Measurements from ENCODE around the gene SMG6.

Gene SMG6

GRCh38 chr17:2102931-2103809 is 200.4 kb downstream of the SMG6 start:
- no peak for DNase-seq (ENCODE audit: low spot score)

- no peak for DNase-seq (ENCODE audit: low spot score)
Measured at GRCh38 chr17:2101448-2102257, 201.9 kb downstream of the SMG6 start.

- DNase-seq (ENCODE audit: low spot score), result no peak
Measured at GRCh38 chr17:2095536-2095910, 208.1 kb downstream of the SMG6 start.

- no peak for DNase-seq (ENCODE audit: low spot score)
Measured at GRCh38 chr17:2094891-2095535, 208.6 kb downstream of the SMG6 start.

GRCh38 chr17:2093349-2093748 is 210.2 kb downstream of the SMG6 start:
- DNase-seq (ENCODE audit: low spot score), result no peak

- no peak for DNase-seq (ENCODE audit: low spot score)
Measured at GRCh38 chr17:2092253-2092652, 211.3 kb downstream of the SMG6 start.

- DNase-seq (ENCODE audit: low spot score), result no peak
Measured at GRCh38 chr17:2090804-2091534, 212.6 kb downstream of the SMG6 start.

- no peak for DNase-seq (ENCODE audit: low spot score)
Measured at GRCh38 chr17:2090210-2090641, 213.4 kb downstream of the SMG6 start.

GRCh38 chr17:2089021-2089422 is 214.6 kb downstream of the SMG6 start:
- no peak for DNase-seq (ENCODE audit: low spot score)

- peak; percentile 49 for DNase-seq (ENCODE audit: low spot score)
Measured at GRCh38 chr17:2087597-2088211, 215.9 kb downstream of the SMG6 start.

- DNase-seq (ENCODE audit: low spot score), result no peak
Measured at GRCh38 chr17:2086306-2086705, 217.3 kb downstream of the SMG6 start.

- DNase-seq (ENCODE audit: low spot score), result no peak
Measured at GRCh38 chr17:2085648-2085949, 218.0 kb downstream of the SMG6 start.

GRCh38 chr17:2084766-2085647 is 218.6 kb downstream of the SMG6 start:
- DNase-seq (ENCODE audit: low spot score), result no peak

- no peak for DNase-seq (ENCODE audit: low spot score)
Measured at GRCh38 chr17:2084036-2084765, 219.4 kb downstream of the SMG6 start.

- peak; percentile 35 for DNase-seq (ENCODE audit: low spot score)
Measured at GRCh38 chr17:2083613-2084035, 220.0 kb downstream of the SMG6 start.

GRCh38 chr17:2082003-2082781 is 221.4 kb downstream of the SMG6 start:
- no peak for DNase-seq (ENCODE audit: low spot score)

- no peak for DNase-seq (ENCODE audit: low spot score)
Measured at GRCh38 chr17:2081564-2081963, 222.0 kb downstream of the SMG6 start.

- no peak for DNase-seq (ENCODE audit: low spot score)
Measured at GRCh38 chr17:2077040-2077439, 226.5 kb downstream of the SMG6 start.
